Ishikawa (cell line): ENCODE data around the gene LARP6.

Experiments used
- EGR1 ChIP-seq: IDR thresholded peaks from 2 replicates; pipeline ENCODE4 v1.6.1; 2012
- EP300 ChIP-seq: IDR thresholded peaks from 2 replicates; pipeline ENCODE4 v1.6.1; 2012; ENCODE audit warnings: borderline replicate concordance
- REST ChIP-seq: IDR thresholded peaks from 2 replicates; pipeline ENCODE4 v1.6.1; 2012; ENCODE audit warnings: low read depth, mild to moderate bottlenecking
- TCF12 ChIP-seq: IDR thresholded peaks from 2 replicates; pipeline ENCODE4 v1.6.1; 2012; ENCODE audit warnings: low read depth
- TEAD4 ChIP-seq: IDR thresholded peaks from 2 replicates; pipeline ENCODE4 v1.6.1; 2012
- ZBTB7A ChIP-seq: IDR thresholded peaks from 2 replicates; pipeline ENCODE4 v1.6.1; 2012; ENCODE audit warnings: low read depth

- no peak for TF ChIP-seq REST
- TF ChIP-seq TCF12, result no peak
- TF ChIP-seq EP300, result 0 out of 2 replicates have a peak, but pooled peaks have one; percentile 10
- TF ChIP-seq ZBTB7A, result no peak
- TF ChIP-seq EGR1, result no peak
- TF ChIP-seq TEAD4, result no peak
These were observed 70.3 kb downstream of the LARP6 start for GRCh38 chr15:70783610-70784022.
